HepG2 (cell line): Measurements from ENCODE around the gene ZNF667.

ENCODE experiments used
- BHLHE40 ChIP-seq: IDR thresholded peaks from 2 replicates; pipeline ENCODE4 v1.6.1; 2011; ENCODE audit warnings: low read length, improper control_type of control experiment
- HDAC2 ChIP-seq: sonication (generic); formaldehyde crosslinking; IDR thresholded peaks from 2 replicates; pipeline ENCODE4 v1.4.0; 2020; ENCODE audit warnings: missing genetic modification reagents
- ISX ChIP-seq: sonication (generic); formaldehyde crosslinking; conservative IDR thresholded peaks from 2 replicates; pipeline ENCODE4 v1.5.0; 2020; ENCODE audit warnings: missing genetic modification reagents
- POLR2AphosphoS5 ChIP-seq: IDR thresholded peaks from 2 replicates; pipeline ENCODE4 v1.6.1; 2012; ENCODE audit warnings: low read depth, low read length
- ZNF580 ChIP-seq: IDR thresholded peaks from 2 replicates; pipeline ENCODE4 v1.6.1; 2016; ENCODE audit warnings: low read depth, borderline replicate concordance

GRCh38 chr19:56491399-56491798 is 14.3 kb upstream of the ZNF667 start:
- TF ChIP-seq ISX (no peak), BHLHE40 (no peak), ZNF580 (CRISPR knock-in tag) (no peak), POLR2AphosphoS5 (no peak), HDAC2 (CRISPR knock-in tag) (no peak)
